HEK293T (cell line): Measurements from ENCODE around the gene TSPAN4.

ENCODE experiments used
- CTCF ChIA-PET: fragments of 350-600 bp; formaldehyde crosslinking; extraction: SDS; loops from one replicate; lab custom pipeline; 2021; ENCODE audit warnings: antibody characterized with exemption, inconsistent platforms; lab: Yijun Ruan, JAX
- POLR2A ChIA-PET: fragments of 350-600 bp; formaldehyde crosslinking; extraction: SDS; loops from one replicate; lab custom pipeline; 2020; ENCODE audit warnings: antibody characterized with exemption, inconsistent platforms; lab: Yijun Ruan, JAX
- DNase-seq: peaks from one replicate; pipeline ENCODE4 v3.0.0; 2012; ENCODE audit warnings: mixed read lengths; ENCODE audit errors: extremely low spot score
- ARNT ChIP-seq: fragments of 450-650 bp; IDR thresholded peaks from 2 replicates; pipeline ENCODE4 v1.6.1; 2017; ENCODE audit warnings: mild to moderate bottlenecking
- BHLHE40 ChIP-seq: fragments of 450-650 bp; IDR thresholded peaks from 2 replicates; pipeline ENCODE4 v1.6.1; 2016; ENCODE audit warnings: mild to moderate bottlenecking, moderate library complexity, borderline replicate concordance
- CTBP1 ChIP-seq: fragments of 450-650 bp; IDR thresholded peaks from 2 replicates; pipeline ENCODE4 v1.6.1; 2016; ENCODE audit warnings: borderline replicate concordance
- ELF4 ChIP-seq: fragments of 450-650 bp; IDR thresholded peaks from 2 replicates; pipeline ENCODE4 v1.6.1; 2017; ENCODE audit warnings: antibody characterized with exemption
- FOXA1 ChIP-seq: fragments of 450-650 bp; IDR thresholded peaks from 2 replicates; pipeline ENCODE4 v1.6.1; 2016; ENCODE audit warnings: mild to moderate bottlenecking
- FOXK2 ChIP-seq: fragments of 450-650 bp; IDR thresholded peaks from 2 replicates; pipeline ENCODE4 v1.6.1; 2016; ENCODE audit warnings: mild to moderate bottlenecking
- FOXM1 ChIP-seq: fragments of 450-650 bp; IDR thresholded peaks from 2 replicates; pipeline ENCODE4 v1.6.1; 2017; ENCODE audit warnings: mild to moderate bottlenecking, borderline replicate concordance
- HDGF ChIP-seq: fragments of 450-650 bp; IDR thresholded peaks from 2 replicates; pipeline ENCODE4 v1.6.1; 2017; ENCODE audit warnings: antibody characterized with exemption, borderline replicate concordance
- L3MBTL2 ChIP-seq: fragments of 450-650 bp; conservative IDR thresholded peaks from 2 replicates; pipeline ENCODE4 v1.6.1; 2016; ENCODE audit warnings: mild to moderate bottlenecking
- LEF1 ChIP-seq: fragments of 450-650 bp; IDR thresholded peaks from 2 replicates; pipeline ENCODE4 v1.6.1; 2017; ENCODE audit warnings: mild to moderate bottlenecking, borderline replicate concordance
- NFRKB ChIP-seq: fragments of 450-650 bp; IDR thresholded peaks from 2 replicates; pipeline ENCODE4 v1.6.1; 2016; ENCODE audit warnings: mild to moderate bottlenecking, moderate library complexity
- PKNOX1 ChIP-seq: fragments of 450-650 bp; IDR thresholded peaks from 2 replicates; pipeline ENCODE4 v1.6.1; 2016
- SP1 ChIP-seq: fragments of 450-650 bp; IDR thresholded peaks from 2 replicates; pipeline ENCODE4 v1.6.1; 2017
- SUZ12 ChIP-seq: fragments of 450-650 bp; IDR thresholded peaks from 2 replicates; pipeline ENCODE4 v1.6.1; 2016; ENCODE audit warnings: mild to moderate bottlenecking
- TARDBP ChIP-seq: fragments of 450-650 bp; IDR thresholded peaks from 2 replicates; pipeline ENCODE4 v1.6.1; 2016
- ZNF384 ChIP-seq: fragments of 450-650 bp; IDR thresholded peaks from 2 replicates; pipeline ENCODE4 v1.6.1; 2016

Gene TSPAN4

GRCh38 chr11:842370-843002 lies at the start of gene TSPAN4, which contains the start of gene POLR2L:
Gene TSPAN4 (plus strand): TSS chr11:842852. CDS start chr11:850305, 7,453 bp downstream.
Gene POLR2L (minus strand): TSS chr11:842529. CDS start chr11:842508, 21 bp downstream.
- TF ChIP-seq ARNT = peak; percentile 32; the same call in 1 of the 2 replicates
- no peak for TF ChIP-seq TARDBP
- TF ChIP-seq SP1 = no peak
- no peak for TF ChIP-seq NFRKB
- no peak for TF ChIP-seq HDGF
- TF ChIP-seq ZNF384 = no peak
- TF ChIP-seq FOXK2 = no peak
- no peak for TF ChIP-seq ELF4
- no peak for TF ChIP-seq FOXA1
- TF ChIP-seq PKNOX1 = peak; percentile 98
- TF ChIP-seq FOXM1 = peak; percentile 98
- POLR2A ChIA-PET = interaction anchor here (0.5 to 5.4 kb wide), 9 partner anchors 11 to 69 kb away, joined by 3 to 63 read pairs (median 3); partner anchors contain the start of genes CD151, CRACR2B, PNPLA2 and RPLP2
- CTCF ChIA-PET = interaction anchor here (0.5 to 1.4 kb wide), 3 partner anchors 8 to 204 kb away, joined by 3 to 4 read pairs (median 3); no protein-coding TSS in a partner anchor
- peak; percentile 85 for DNase-seq

GRCh38 chr11:792873-793272 lies 49.8 kb upstream of the TSPAN4 start:
- POLR2A ChIA-PET = interaction anchor here (0.7 to 1.2 kb wide), 3 partner anchors 11 to 27 kb away, joined by 3 read pairs; no protein-coding TSS in a partner anchor
- CTCF ChIA-PET = no interaction called here
- no peak for DNase-seq
- TF ChIP-seq FOXA1 (no peak), SP1 (no peak), CTBP1 (no peak), FOXK2 (no peak), L3MBTL2 (no peak), ELF4 (no peak), BHLHE40 (no peak), SUZ12 (no peak), NFRKB (no peak)

GRCh38 chr11:793556-793955 lies 49.1 kb upstream of the TSPAN4 start:
- CTCF ChIA-PET = no interaction called here
- POLR2A ChIA-PET = interaction anchor here (0.7 to 1.2 kb wide), 4 partner anchors 10 to 26 kb away, joined by 3 read pairs; no protein-coding TSS in a partner anchor
- no peak for DNase-seq
- TF ChIP-seq FOXM1 = no peak
- TF ChIP-seq CTBP1 = no peak
- no peak for TF ChIP-seq SP1
- no peak for TF ChIP-seq L3MBTL2
- TF ChIP-seq BHLHE40 = no peak
- TF ChIP-seq HDGF = no peak
- no peak for TF ChIP-seq ZNF384
- TF ChIP-seq LEF1 = no peak
- no peak for TF ChIP-seq SUZ12

- TF ChIP-seq ARNT (no peak), BHLHE40 (no peak), FOXK2 (no peak), SUZ12 (no peak), FOXM1 (no peak), L3MBTL2 (no peak), HDGF (no peak), CTBP1 (no peak)
- DNase-seq = no peak
- ChIA-PET POLR2A (interaction anchor here (0.8 to 1.2 kb wide), 3 partner anchors 10 to 16 kb away, joined by 3 read pairs; no protein-coding TSS in a partner anchor), CTCF (no interaction called here)
These were observed 48.5 kb upstream of the TSPAN4 start for GRCh38 chr11:794013-794765.

GRCh38 chr11:794766-795633 lies 47.7 kb upstream of the TSPAN4 start:
- no peak for DNase-seq
- TF ChIP-seq NFRKB = no peak
- TF ChIP-seq ARNT = no peak
- no peak for TF ChIP-seq FOXA1
- no peak for TF ChIP-seq ELF4
- TF ChIP-seq HDGF = no peak
- TF ChIP-seq PKNOX1 = no peak
- no peak for TF ChIP-seq ZNF384
- no peak for TF ChIP-seq SP1
- no peak for TF ChIP-seq FOXK2
- no peak for TF ChIP-seq TARDBP
- no peak for TF ChIP-seq SUZ12
- TF ChIP-seq L3MBTL2 = no peak
- TF ChIP-seq LEF1 = no peak
- ChIA-PET POLR2A (interaction anchor here (1.8 to 2.4 kb wide), 3 partner anchors 10 to 16 kb away, joined by 8 to 12 read pairs (median 10); partner anchors contain the start of genes PIDD1 and RPLP2), CTCF (interaction anchor here (0.7 kb wide), 1 partner anchor 12 kb away, joined by 4 read pairs; no protein-coding TSS in a partner anchor)
